ENCODE results near the gene FGF22. TPM values are rescaled to one million over a fixed set of nuclear protein-coding genes. Genes with fewer than 3 reads are reported as not detected.

FGF22 gene
- total and polyA plus RNA-seq, 2 of the 13 experiments (the other 11 are each of a cell fraction or from before 2014, with no cell fraction given) = 0.24 TPM; not detected in 1

DNA sequence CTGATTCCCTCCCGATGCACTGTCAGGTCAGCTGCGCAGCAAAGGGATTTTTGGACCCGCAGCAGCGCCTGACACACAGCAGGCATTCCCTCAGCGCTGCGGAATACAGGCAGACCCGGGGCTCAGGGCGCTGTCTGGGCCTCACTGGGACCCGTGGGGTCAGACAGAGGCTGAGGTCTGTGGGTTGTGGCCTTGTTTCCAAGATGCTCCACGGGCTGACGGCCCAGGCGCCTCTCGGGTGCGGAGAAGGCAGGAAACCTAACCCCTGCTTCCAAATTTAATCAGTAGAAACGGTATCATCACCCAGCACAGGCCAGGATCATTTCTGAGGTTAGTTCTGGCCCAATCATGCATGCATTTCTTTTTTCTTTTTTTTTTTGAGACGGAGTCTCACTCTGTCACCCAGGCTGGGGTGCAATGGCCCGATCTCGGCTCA is 24.0 kb downstream of the FGF22 start (continued):
- TF ChIP-seq, protein P1, sequence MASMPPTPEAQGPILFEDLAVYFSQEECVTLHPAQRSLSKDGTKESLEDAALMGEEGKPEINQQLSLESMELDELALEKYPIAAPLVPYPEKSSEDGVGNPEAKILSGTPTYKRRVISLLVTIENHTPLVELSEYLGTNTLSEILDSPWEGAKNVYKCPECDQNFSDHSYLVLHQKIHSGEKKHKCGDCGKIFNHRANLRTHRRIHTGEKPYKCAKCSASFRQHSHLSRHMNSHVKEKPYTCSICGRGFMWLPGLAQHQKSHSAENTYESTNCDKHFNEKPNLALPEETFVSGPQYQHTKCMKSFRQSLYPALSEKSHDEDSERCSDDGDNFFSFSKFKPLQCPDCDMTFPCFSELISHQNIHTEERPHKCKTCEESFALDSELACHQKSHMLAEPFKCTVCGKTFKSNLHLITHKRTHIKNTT (CRISPR knock-in tag; IDR thresholded peaks at IDR 0.05) = no peak
- TF ChIP-seq TAF1 (CRISPR knock-in tag; IDR thresholded peaks at IDR 0.05) = no peak
- no peak for TF ChIP-seq CCDC6 (CRISPR knock-in tag; IDR thresholded peaks at IDR 0.05)
- no peak for TF ChIP-seq FOXA1 (IDR thresholded peaks at IDR 0.05)
- no peak for TF ChIP-seq FOXA1 (CRISPR knock-in tag; IDR thresholded peaks at IDR 0.05)
- no peak for TF ChIP-seq ZNF7 (CRISPR knock-in tag; IDR thresholded peaks at IDR 0.05)
- TF ChIP-seq, protein P2, sequence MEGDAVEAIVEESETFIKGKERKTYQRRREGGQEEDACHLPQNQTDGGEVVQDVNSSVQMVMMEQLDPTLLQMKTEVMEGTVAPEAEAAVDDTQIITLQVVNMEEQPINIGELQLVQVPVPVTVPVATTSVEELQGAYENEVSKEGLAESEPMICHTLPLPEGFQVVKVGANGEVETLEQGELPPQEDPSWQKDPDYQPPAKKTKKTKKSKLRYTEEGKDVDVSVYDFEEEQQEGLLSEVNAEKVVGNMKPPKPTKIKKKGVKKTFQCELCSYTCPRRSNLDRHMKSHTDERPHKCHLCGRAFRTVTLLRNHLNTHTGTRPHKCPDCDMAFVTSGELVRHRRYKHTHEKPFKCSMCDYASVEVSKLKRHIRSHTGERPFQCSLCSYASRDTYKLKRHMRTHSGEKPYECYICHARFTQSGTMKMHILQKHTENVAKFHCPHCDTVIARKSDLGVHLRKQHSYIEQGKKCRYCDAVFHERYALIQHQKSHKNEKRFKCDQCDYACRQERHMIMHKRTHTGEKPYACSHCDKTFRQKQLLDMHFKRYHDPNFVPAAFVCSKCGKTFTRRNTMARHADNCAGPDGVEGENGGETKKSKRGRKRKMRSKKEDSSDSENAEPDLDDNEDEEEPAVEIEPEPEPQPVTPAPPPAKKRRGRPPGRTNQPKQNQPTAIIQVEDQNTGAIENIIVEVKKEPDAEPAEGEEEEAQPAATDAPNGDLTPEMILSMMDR (CRISPR knock-in tag; IDR thresholded peaks at IDR 0.05) = 0 out of 2 replicates have a peak, but pooled peaks have one; percentile 7
- 0 out of 2 replicates have a peak, but pooled peaks have one; percentile 2 for TF ChIP-seq ZNF205 (CRISPR knock-in tag; IDR thresholded peaks at IDR 0.05)
- no peak for TF ChIP-seq ZNF44 (CRISPR knock-in tag; IDR thresholded peaks at IDR 0.05)
- no peak for TF ChIP-seq SRSF4 (IDR thresholded peaks at IDR 0.05; ENCODE audit: low read depth, low read length, poor library complexity, severe bottlenecking)
- peak; percentile 53; the same call in 1 of the 2 replicates for TF ChIP-seq HNF4A (CRISPR knock-in tag; IDR thresholded peaks at IDR 0.05)
- TF ChIP-seq, protein P3, sequence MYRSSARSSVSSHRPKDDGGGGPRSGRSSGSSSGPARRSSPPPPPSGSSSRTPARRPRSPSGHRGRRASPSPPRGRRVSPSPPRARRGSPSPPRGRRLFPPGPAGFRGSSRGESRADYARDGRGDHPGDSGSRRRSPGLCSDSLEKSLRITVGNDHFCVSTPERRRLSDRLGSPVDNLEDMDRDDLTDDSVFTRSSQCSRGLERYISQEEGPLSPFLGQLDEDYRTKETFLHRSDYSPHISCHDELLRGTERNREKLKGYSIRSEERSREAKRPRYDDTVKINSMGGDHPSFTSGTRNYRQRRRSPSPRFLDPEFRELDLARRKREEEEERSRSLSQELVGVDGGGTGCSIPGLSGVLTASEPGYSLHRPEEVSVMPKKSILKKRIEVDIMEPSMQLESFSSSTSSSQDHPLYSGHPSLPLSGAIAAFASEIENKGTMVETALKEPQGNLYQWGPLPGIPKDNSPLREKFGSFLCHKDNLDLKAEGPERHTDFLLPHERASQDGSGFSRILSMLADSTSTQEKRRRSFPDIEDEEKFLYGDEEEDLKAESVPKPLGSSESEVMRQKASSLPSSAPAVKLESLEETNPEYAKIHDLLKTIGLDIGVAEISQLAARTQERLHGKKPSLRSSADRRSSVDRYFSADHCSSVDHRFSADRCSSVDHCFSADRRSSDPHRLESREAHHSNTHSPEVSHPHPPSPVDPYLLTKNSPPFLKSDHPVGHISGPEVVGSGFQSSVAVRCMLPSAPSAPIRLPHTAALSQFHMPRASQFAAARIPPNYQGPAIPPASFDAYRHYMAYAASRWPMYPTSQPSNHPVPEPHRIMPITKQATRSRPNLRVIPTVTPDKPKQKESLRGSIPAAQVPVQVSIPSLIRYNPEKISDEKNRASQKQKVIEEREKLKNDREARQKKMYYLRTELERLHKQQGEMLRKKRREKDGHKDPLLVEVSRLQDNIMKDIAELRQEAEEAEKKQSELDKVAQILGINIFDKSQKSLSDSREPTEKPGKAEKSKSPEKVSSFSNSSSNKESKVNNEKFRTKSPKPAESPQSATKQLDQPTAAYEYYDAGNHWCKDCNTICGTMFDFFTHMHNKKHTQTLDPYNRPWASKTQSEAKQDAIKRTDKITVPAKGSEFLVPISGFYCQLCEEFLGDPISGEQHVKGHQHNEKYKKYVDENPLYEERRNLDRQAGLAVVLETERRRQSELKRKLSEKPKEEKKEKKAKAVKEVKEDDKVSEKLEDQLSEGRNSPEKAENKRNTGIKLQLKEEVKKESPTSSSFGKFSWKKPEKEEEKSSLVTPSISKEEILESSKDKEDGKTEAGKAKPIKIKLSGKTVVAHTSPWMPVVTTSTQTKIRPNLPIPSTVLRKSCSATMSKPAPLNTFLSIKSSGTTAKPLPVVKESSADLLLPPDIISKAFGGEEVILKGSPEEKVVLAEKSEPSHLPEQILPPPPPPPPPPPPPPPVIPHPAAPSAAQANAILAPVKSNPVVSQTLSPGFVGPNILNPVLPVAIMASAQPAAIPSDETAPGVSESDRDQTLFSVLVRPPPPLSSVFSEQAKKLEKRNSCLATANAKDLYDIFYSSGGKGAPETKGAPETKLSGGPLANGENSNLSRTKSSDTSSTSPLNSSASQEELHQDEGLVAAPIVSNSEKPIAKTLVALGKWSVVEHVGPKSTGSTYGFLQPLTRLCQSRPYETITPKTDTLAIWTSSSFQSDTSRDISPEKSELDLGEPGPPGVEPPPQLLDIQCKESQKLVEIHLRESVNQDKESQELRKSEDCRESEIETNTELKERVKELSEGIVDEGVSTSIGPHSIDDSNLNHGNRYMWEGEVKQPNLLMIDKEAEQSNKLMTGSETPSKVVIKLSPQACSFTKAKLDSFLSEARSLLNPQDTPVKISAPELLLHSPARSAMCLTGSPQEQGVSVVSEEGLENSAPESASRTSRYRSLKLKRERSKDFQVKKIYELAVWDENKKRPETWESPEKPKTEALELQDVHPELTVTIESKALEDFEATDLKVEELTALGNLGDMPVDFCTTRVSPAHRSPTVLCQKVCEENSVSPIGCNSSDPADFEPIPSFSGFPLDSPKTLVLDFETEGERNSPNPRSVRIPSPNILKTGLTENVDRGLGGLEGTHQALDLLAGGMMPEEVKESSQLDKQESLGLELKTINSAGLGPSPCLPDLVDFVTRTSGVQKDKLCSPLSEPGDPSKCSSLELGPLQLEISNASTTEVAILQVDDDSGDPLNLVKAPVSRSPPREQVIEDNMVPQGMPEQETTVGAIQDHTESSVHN (CRISPR knock-in tag; IDR thresholded peaks at IDR 0.05) = no peak
- TF ChIP-seq KLF12 (CRISPR knock-in tag; IDR thresholded peaks at IDR 0.05; ENCODE audit: borderline replicate concordance) = no peak
- TF ChIP-seq ZNF292 (CRISPR knock-in tag; IDR thresholded peaks at IDR 0.05; ENCODE audit: borderline replicate concordance, low read depth) = peak; percentile 89
- no peak for TF ChIP-seq NFRKB (IDR thresholded peaks at IDR 0.05)
- no peak for TF ChIP-seq PAX8 (CRISPR knock-in tag; IDR thresholded peaks at IDR 0.05; ENCODE audit: borderline replicate concordance)
- TF ChIP-seq SAP130 (CRISPR knock-in tag; IDR thresholded peaks at IDR 0.05; ENCODE audit: low read depth) = peak; percentile 56; the same call in 1 of the 2 replicates
- TF ChIP-seq RXRA (CRISPR knock-in tag; IDR thresholded peaks at IDR 0.05) = peak; percentile 75
- no peak for TF ChIP-seq MTF2 (CRISPR knock-in tag; IDR thresholded peaks at IDR 0.05; ENCODE audit: borderline replicate concordance)
- TF ChIP-seq TEAD3 (CRISPR knock-in tag; optimal IDR thresholded peaks at IDR 0.05; ENCODE audit: borderline replicate concordance) = peak; percentile 4
- TF ChIP-seq ZNF121 (CRISPR knock-in tag; IDR thresholded peaks at IDR 0.05) = no peak
- TF ChIP-seq ZFP62 (CRISPR knock-in tag; IDR thresholded peaks at IDR 0.05) = no peak
- no peak for TF ChIP-seq ZNF562 (CRISPR knock-in tag; IDR thresholded peaks at IDR 0.05; ENCODE audit: borderline replicate concordance)
